Measurements from ENCODE around the gene RNASE2. TPM values are rescaled to one million over a fixed set of nuclear protein-coding genes. Genes with fewer than 3 reads are reported as not detected.
"Not testable (repeated sequence)": the region's sequence is repeated elsewhere in the genome, so short reads cannot be mapped to it uniquely, and the experiment has no call there.

The RNASE2 gene
- not detected in 2 replicates for total RNA-seq (2021)
- not detected for Bru-seq, nascent RNA
- not detected for BruChase-seq, experiment 1, labeled RNA remaining after a 2-hour chase
- not detected for BruChase-seq, experiment 2, labeled RNA remaining after a 6-hour chase
- long read RNA-seq = 0 reads

DNA sequence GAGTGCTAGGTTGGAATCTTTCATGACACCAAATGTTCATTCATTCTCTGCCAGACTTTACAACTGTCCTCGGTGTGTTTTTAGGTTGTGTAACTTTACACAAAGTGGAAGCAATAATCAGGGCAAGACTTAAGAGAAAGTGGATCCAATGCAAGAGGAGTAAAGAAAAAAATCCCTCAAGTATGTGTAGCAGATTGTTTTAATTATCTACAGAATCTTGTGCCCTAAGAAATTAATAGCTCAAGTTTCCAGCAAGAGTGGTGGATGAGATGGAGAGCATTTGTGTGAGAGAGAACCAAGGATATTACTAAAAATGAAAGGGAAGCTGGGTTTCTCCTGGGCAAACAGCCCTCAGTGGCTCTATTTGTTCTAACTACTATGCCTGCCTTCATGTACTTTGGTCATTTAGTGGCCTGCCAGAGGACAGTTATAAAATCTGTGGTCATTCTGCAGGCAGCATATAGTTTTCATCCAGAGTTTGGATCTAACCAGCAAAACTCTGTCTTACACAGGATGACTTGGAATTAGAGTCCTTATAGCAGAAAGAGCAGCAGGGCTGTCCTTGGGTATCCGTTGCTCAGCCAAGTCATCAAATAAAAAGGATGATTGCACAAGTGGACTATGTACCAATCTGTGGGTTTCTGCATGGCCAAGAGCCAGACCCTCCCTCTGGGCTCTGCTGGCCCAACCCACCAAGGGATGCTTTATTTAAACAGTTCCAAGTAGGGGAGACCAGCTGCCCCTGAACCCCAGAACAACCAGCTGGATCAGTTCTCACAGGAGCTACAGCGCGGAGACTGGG, at the start of gene RNASE2:
Gene RNASE2 (plus strand): TSS at position 752 of the 802 bp plus-strand sequence. CDS start 285 bp downstream, outside the sequence.
- H3K9me2 ChIP-seq (ENCODE audit: insufficient read depth); intact Hi-C loops (cut with micrococcal nuclease; ENCODE audit: unreplicated experiment); H3K4me3 ChIP-seq; H3K27ac ChIP-seq; H3K79me2 ChIP-seq (ENCODE audit: low read depth); H3K9me3 ChIP-seq (ENCODE audit: insufficient read depth, low read depth); H3K4me2 ChIP-seq; DNase-seq; CTCF ChIA-PET; H4K20me1 ChIP-seq (ENCODE audit: insufficient read depth); H3F3A ChIP-seq (ENCODE audit: insufficient read depth, low read depth); BruUV-seq (replicated peaks); H3K4me1 ChIP-seq (replicated peaks; ENCODE audit: insufficient read depth); H3K36me3 ChIP-seq (ENCODE audit: low read depth); H2AFZ ChIP-seq: not testable (repeated sequence)
- POLR2A ChIA-PET (ENCODE audit: unreplicated experiment) = interaction anchor here (0.5 kb wide), 1 partner anchor 16 kb away, joined by 3 read pairs; no protein-coding TSS in a partner anchor
- peaks cover 12% of the 10 kb centered on the region; the same call in 1 of the 2 replicates for H3K27me3 ChIP-seq (ENCODE audit: insufficient read depth, low read depth)

DNA sequence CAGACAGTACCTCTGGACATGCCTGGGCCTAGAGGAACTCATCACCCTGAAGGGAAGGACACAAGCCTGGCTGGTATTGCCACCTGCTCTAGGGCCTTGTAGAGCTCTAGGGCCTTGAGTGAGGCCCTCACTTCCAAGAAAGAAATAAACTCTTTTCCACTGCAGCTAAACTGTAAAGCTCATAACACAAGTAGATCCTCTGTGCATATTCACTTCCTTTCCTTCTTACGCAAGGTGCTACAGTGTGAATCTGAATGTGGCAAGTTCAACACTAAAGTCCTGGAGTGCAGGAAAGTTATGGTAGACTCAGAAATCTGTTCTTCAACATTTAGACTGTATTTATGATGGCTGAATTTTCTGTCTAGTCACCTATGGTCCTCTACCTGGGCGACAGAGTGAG, 49.6 kb upstream of the RNASE2 start:
- Histone ChIP-seq H3K4me3 (no peak overlapping the region), H3F3A (ENCODE audit: insufficient read depth, low read depth) (no peaks in the 10 kb centered on the region), H3K79me2 (ENCODE audit: low read depth) (no peaks in the 10 kb centered on the region), H3K4me2 (no peak overlapping the region), H3K9me2 (ENCODE audit: insufficient read depth) (no peaks in the 10 kb centered on the region), H2AFZ (no peak overlapping the region), H4K20me1 (ENCODE audit: insufficient read depth) (no peaks in the 10 kb centered on the region), H3K4me1 (replicated peaks; ENCODE audit: insufficient read depth) (no peaks in the 10 kb centered on the region), H3K36me3 (ENCODE audit: low read depth) (no peaks in the 10 kb centered on the region), H3K9me3 (ENCODE audit: insufficient read depth, low read depth) (no peaks in the 10 kb centered on the region), H3K27ac (no peak overlapping the region), H3K27me3 (ENCODE audit: insufficient read depth, low read depth) (no peaks in the 10 kb centered on the region)
- no peak for DNase-seq
- TF ChIP-seq, protein P1, sequence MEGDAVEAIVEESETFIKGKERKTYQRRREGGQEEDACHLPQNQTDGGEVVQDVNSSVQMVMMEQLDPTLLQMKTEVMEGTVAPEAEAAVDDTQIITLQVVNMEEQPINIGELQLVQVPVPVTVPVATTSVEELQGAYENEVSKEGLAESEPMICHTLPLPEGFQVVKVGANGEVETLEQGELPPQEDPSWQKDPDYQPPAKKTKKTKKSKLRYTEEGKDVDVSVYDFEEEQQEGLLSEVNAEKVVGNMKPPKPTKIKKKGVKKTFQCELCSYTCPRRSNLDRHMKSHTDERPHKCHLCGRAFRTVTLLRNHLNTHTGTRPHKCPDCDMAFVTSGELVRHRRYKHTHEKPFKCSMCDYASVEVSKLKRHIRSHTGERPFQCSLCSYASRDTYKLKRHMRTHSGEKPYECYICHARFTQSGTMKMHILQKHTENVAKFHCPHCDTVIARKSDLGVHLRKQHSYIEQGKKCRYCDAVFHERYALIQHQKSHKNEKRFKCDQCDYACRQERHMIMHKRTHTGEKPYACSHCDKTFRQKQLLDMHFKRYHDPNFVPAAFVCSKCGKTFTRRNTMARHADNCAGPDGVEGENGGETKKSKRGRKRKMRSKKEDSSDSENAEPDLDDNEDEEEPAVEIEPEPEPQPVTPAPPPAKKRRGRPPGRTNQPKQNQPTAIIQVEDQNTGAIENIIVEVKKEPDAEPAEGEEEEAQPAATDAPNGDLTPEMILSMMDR (conservative IDR thresholded peaks at IDR 0.05) = no peak
- TF ChIP-seq EZH2 (IDR thresholded peaks at IDR 0.05; ENCODE audit: low read depth) = no peak
- intact Hi-C loops (cut with micrococcal nuclease; ENCODE audit: unreplicated experiment) = no loop called here
- no TSS peak for BruUV-seq (replicated peaks)
- ChIA-PET CTCF (no interaction called here), POLR2A (ENCODE audit: unreplicated experiment) (no interaction called here)

DNA sequence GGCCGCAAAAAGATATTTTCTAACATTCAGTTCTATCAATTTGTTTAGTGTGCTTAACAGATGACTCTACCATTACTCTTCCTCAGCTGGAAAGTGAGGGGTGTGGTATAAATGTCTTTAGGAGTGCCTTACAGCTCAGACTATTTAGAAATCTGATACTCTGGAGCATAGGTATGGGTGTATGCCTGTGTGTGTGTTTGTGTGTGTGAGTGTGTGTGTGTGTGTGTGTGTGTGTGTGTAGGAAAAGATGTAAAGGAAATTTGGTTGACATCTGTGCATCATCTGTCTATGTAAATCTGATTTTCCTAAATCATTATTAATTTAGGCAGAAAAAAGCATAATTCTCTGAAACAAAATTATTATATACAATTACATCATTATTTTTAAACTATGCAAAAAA, 48.1 kb upstream of the RNASE2 start:
- no peak for TF ChIP-seq EZH2 (IDR thresholded peaks at IDR 0.05; ENCODE audit: low read depth)
- TF ChIP-seq, protein P1 (conservative IDR thresholded peaks at IDR 0.05) = no peak
- no peaks in the 10 kb centered on the region for H4K20me1 ChIP-seq (ENCODE audit: insufficient read depth)
- no peaks in the 10 kb centered on the region for H3K9me3 ChIP-seq (ENCODE audit: insufficient read depth, low read depth)
- H3K27ac ChIP-seq = no peak overlapping the region
- POLR2A ChIA-PET (ENCODE audit: unreplicated experiment) = interaction anchor here (0.6 kb wide), 1 partner anchor 164 kb away, joined by 16 read pairs; no protein-coding TSS in a partner anchor
- DNase-seq = no peak
- no peaks in the 10 kb centered on the region for H3K4me1 ChIP-seq (replicated peaks; ENCODE audit: insufficient read depth)
- no peaks in the 10 kb centered on the region for H3K79me2 ChIP-seq (ENCODE audit: low read depth)
- H3K9me2 ChIP-seq (ENCODE audit: insufficient read depth) = no peaks in the 10 kb centered on the region
- CTCF ChIA-PET = no interaction called here
- intact Hi-C loops (cut with micrococcal nuclease; ENCODE audit: unreplicated experiment) = no loop called here
- H3K27me3 ChIP-seq (ENCODE audit: insufficient read depth, low read depth) = no peaks in the 10 kb centered on the region
- no TSS peak for BruUV-seq (replicated peaks)
- H3K4me2 ChIP-seq = no peak overlapping the region
- no peak overlapping the region for H3K4me3 ChIP-seq
- H3K36me3 ChIP-seq (ENCODE audit: low read depth) = no peaks in the 10 kb centered on the region
- H3F3A ChIP-seq (ENCODE audit: insufficient read depth, low read depth) = no peaks in the 10 kb centered on the region
- no peak overlapping the region for H2AFZ ChIP-seq

DNA sequence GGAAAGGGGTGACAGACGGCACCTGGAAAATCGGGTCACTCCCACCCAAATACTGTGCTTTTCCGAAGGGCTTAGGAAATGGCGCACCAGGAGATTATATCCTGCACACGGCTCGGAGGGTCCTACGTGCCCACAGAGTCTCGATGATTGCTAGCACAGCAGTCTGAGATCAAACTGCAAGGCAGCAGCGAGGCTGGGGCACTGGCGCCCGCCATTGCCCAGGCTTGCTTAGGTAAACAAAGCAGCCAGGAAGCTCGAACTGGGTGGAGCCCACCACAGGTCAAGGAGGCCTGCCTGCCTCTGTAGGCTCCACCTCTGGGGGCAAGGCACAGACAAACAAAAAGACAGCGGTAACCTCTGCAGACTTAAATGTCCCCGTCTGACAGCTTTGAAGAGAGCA, 44.5 kb upstream of the RNASE2 start:
- H3F3A ChIP-seq (ENCODE audit: insufficient read depth, low read depth); H3K79me2 ChIP-seq (ENCODE audit: low read depth); H3K36me3 ChIP-seq (ENCODE audit: low read depth); H3K4me1 ChIP-seq (replicated peaks; ENCODE audit: insufficient read depth); H3K4me2 ChIP-seq; H4K20me1 ChIP-seq (ENCODE audit: insufficient read depth); H3K27ac ChIP-seq; H3K27me3 ChIP-seq (ENCODE audit: insufficient read depth, low read depth); CTCF ChIA-PET; H3K9me2 ChIP-seq (ENCODE audit: insufficient read depth); H3K4me3 ChIP-seq; H2AFZ ChIP-seq; H3K9me3 ChIP-seq (ENCODE audit: insufficient read depth, low read depth); POLR2A ChIA-PET (ENCODE audit: unreplicated experiment); intact Hi-C loops (cut with micrococcal nuclease; ENCODE audit: unreplicated experiment); BruUV-seq (replicated peaks); DNase-seq: not testable (repeated sequence)

DNA sequence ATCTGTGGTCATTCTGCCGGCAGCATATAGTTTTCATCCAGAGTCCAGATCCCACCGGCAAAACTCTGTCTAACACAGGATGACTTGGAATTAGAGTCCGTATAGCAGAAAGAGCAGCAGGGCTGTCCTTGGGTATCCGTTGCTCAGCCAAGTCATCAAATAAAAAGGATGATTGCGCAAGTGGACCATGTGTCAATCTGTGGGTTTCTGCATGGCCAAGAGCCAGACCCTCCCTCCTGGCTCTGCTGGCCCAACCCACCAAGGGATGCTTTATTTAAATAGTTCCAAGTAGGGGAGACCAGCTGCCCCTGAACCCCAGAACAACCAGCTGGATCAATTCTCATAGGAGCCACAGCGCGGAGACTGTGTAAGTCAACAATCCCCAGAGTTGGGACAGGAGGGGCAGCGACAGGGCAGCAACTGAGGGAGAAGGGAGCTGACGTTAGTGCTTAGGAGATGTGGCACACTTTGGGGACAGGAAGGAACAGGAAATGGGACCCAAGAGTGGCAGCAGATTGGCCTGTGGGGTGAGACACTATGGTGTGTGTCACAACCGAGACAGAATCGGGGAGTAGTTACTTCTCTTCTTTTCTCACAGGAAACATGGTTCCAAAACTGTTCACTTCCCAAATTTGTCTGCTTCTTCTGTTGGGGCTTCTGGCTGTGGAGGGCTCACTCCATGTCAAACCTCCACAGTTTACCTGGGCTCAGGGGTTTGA, 36.1 kb upstream of the RNASE2 start:
- CTCF ChIA-PET; H3F3A ChIP-seq (ENCODE audit: insufficient read depth, low read depth); H3K36me3 ChIP-seq (ENCODE audit: low read depth); H3K4me3 ChIP-seq; H3K4me2 ChIP-seq; H4K20me1 ChIP-seq (ENCODE audit: insufficient read depth); H3K27ac ChIP-seq; H3K79me2 ChIP-seq (ENCODE audit: low read depth); BruUV-seq (replicated peaks); H3K27me3 ChIP-seq (ENCODE audit: insufficient read depth, low read depth); H3K9me3 ChIP-seq (ENCODE audit: insufficient read depth, low read depth); H3K9me2 ChIP-seq (ENCODE audit: insufficient read depth); H3K4me1 ChIP-seq (replicated peaks; ENCODE audit: insufficient read depth); H2AFZ ChIP-seq; intact Hi-C loops (cut with micrococcal nuclease; ENCODE audit: unreplicated experiment); POLR2A ChIA-PET (ENCODE audit: unreplicated experiment); DNase-seq: not testable (repeated sequence)
